HG03558 (cell line): Measurements from ENCODE around the gene SMC5.
"Not testable (repeated sequence)": the region's sequence is repeated elsewhere in the genome, so short reads cannot be mapped to it uniquely, and the experiment has no call there.

Source experiments
- ATAC-seq: cut with Tn5 transposase; IDR thresholded peaks from one replicate; pipeline ENCODE4 v1.9.1; 2021; ENCODE audit warnings: moderate number of reproducible peaks; ENCODE audit not compliant: unreplicated experiment; ENCODE audit errors: extremely low read depth

SMC5 gene

DNA sequence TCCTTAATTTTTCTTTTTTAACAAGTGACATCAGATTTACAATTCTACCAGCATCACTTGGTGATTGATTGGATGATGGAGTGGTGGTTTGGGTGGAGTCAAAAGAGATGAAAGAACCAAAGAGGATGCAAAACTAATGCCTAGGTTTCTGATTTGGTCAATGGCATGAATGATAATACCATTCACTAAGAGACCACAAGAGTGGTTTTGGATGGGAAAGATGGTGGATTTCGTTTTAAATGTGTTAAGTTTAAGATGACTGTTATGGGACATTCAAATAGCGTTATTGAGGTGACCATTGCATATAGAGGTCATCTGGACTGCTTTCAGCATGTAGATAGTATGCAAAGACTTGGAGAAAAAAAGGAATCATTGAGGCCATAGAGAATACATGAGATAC lies 3.6 kb downstream of the SMC5 start:
- no peak for ATAC-seq

GRCh38 chr9:70262948-70263347 lies 4.2 kb downstream of the SMC5 start:
- no peak for ATAC-seq

GRCh38 chr9:70263421-70263820 lies 4.6 kb downstream of the SMC5 start:
- no peak for ATAC-seq

GRCh38 chr9:70278305-70278704 lies 19.5 kb downstream of the SMC5 start:
- ATAC-seq = no peak

DNA sequence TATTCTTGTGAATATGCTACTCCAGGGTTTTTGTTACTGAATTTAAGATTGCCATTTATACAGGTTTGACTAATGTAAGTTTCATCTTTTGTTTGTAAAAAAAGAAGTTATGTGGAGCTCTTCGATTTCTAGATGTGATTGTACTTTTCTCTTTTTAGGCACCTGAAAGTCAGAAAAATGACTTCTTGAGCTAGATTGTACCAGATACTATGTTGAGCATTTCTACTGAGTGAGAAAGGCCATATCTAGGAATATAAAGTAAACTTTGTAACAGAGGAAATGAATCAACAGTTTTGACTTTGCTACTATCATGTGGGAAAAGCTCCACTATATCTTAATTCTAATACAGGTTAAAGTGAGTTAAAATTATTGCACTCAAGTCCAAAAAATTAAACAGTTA lies 25.1 kb downstream of the SMC5 start:
- no peak for ATAC-seq

GRCh38 chr9:70285246-70285645 lies 26.5 kb downstream of the SMC5 start:
- no peak for ATAC-seq

GRCh38 chr9:70285981-70286598 lies 27.3 kb downstream of the SMC5 start:
- no peak for ATAC-seq

DNA sequence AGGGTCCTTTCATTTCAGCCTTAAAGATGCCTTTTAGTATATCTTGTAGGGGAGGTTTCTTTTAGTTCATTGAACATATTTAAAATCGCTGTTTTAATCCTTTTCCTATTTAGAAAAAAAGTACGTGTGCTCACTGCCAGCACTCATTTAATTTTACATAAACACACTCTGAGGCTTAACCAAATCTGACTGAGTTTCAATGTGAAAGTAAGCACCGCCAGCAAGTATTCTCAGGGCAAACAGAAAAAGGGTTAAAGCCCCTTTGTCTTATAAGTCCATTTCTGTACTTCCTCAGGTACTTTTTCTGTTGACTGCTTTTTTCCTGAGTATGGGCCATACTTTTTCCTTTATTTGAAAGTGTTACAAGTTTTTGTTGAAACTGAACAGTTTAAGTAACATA lies 31.8 kb downstream of the SMC5 start:
- no peak for ATAC-seq

- ATAC-seq = no peak
Observed at GRCh38 chr9:70291446-70291845, 32.7 kb downstream of the SMC5 start.

DNA sequence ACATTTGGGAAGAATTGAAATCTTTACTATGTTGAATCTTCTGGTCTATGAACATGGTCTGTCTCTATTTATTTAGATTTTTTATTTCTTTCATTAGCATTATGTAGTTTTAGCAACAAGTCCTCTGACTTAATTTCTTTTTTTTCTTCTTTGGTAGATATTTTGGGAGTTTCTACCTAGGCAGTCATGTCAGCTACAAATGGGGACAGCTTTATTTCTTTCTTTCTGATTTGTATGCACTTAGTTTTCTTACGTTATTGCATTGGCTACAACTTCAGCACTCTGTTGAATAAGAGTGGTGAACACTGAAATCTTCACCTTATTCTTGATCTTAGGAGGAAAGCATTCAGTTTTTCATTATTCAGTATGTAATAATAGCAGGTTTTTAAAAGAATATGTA lies 33.5 kb downstream of the SMC5 start:
- ATAC-seq = no peak

GRCh38 chr9:70293214-70293613 lies 34.4 kb downstream of the SMC5 start:
- no peak for ATAC-seq

DNA sequence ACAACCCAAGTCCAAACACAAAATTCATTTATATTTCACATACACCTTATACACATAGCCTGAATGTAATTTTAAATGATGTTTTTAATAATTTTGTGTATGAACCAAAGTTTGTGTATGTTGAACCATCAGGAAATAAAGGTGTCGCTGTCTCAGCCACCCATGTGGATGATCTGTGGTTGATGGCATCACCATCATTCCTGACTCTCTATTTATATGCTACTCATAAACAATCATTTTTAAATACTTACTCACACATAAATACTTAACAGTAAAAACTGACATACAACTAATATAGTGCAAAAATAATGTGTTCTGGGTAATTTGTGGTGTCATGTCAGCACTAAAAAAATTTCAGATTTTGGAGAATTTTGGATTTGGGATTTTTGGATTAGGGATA lies 38.4 kb downstream of the SMC5 start:
- ATAC-seq = no peak

GRCh38 chr9:70298245-70298771 lies 39.5 kb downstream of the SMC5 start:
- ATAC-seq = no peak

- ATAC-seq = no peak
Observed at GRCh38 chr9:70303268-70303667, 44.5 kb downstream of the SMC5 start.

DNA sequence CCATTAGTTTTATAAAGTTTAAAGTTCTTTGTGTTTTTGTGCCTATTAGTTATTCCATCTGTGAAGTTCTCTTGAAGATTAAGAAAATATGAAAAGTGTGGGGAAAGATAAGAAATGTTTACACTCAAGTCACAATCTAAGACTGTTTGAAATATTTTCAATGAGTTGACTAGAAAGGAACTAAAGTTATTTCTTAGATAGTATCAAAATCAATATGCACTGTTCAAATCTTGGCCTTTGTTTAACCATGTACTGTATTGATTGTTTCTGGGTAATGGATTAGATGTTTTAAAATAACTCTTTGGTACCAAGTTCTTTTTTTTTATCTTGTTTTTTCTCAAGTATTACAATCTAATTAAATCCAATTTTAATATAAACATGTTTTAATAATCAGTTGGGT lies 46.0 kb downstream of the SMC5 start:
- ATAC-seq = no peak

DNA sequence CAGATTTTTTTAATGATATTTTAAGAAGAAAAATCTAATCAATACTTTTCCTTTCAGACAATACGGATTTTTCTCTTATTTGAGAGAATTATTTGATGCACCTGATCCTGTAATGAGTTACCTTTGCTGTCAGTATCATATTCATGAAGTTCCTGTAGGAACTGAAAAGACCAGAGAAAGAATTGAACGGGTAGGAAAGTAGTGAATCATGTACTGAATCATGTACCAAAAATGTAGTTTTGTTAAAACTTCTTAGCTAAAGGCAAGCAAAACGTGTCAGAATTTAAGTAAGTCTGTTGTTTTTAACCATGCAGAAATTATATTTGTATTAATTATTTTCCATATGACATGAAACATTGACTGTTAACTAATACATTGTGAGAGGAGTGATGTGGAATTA lies 56.6 kb downstream of the SMC5 start:
- ATAC-seq = no peak

GRCh38 chr9:70318002-70318401 lies 59.2 kb downstream of the SMC5 start:
- no peak for ATAC-seq

- ATAC-seq = no peak
Observed at GRCh38 chr9:70322096-70322495, 63.3 kb downstream of the SMC5 start.

DNA sequence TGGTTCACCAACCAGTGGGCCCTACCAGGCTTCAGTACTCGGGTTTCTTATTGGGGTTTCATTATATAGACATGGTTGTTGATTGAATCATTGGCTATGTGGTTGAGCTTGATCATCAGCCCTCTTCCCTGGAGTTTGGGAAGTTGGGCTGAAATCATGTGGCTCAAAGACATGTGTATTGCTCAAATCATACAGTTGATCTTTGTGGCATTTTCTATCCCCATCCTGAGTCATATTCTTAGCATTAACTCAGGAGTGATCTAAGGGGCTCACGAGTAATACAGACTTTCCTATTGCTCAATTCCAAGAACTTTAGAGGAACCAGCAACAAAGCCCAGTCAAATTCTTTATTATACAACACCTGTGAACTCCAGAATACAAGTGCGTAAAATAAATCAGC lies 66.2 kb downstream of the SMC5 start:
- ATAC-seq = no peak

- ATAC-seq = not testable (repeated sequence)
Observed at GRCh38 chr9:70328625-70329024, 69.8 kb downstream of the SMC5 start.

DNA sequence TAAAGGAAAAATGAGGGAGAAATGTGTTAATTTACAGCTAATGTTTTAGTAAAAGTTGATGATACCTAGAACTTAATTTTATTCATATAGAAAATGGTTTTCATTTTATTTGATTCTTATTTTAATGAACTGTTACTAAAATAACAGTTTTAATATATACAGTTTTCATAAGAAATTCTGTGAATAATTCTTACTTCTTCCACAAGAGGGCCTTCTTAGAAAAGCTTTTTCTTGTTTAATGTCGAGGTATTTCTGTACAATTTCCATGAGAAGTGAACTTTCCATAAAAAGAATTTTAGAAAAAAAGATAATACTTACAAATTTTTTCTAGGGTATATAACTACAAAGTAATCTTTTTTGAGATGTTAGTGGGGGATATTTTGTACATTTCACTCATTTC lies 81.8 kb downstream of the SMC5 start:
- no peak for ATAC-seq

GRCh38 chr9:70347046-70347445 lies 88.3 kb downstream of the SMC5 start:
- ATAC-seq = no peak

DNA sequence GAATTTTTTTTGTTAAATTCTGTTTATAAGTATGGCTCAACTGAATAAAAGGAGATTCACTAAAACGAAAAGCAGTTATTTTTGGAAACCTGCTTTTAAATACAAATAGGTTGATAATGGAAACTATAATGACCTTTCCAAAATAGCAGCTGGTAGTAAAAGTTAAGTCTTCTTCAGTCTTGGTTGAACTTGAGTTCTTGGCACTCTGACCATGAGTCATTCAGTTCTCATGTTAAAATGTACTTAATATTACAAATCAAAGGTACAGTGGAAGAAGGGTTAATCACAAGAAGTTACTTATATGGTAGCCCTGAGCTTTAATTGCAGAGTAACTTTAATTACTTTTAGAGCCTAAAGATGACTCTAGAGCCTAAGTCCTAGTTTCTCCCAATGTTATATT lies 93.6 kb downstream of the SMC5 start:
- no peak for ATAC-seq
